KMS-11 (cell line): ENCODE results near the gene AKAP13.

ENCODE experiments used
- H2AFZ ChIP-seq: fragments of 200-600 bp; sonication (generic); 2 replicates; pipeline ENCODE4 v1.6.1; 2016; ENCODE audit warnings: antibody characterized with exemption, mixed run types, low read depth
- H3K27ac ChIP-seq: fragments of 200-600 bp; sonication (generic); 2 replicates; pipeline ENCODE4 v1.6.1; 2016; ENCODE audit warnings: mild to moderate bottlenecking, mixed run types
- H3K27me3 ChIP-seq: fragments of 200-600 bp; sonication (generic); 2 replicates; pipeline ENCODE4 v1.6.1; 2017; ENCODE audit warnings: mild to moderate bottlenecking, low read depth, mixed run types, moderate library complexity; ENCODE audit not compliant: insufficient read depth
- H3K36me3 ChIP-seq: fragments of 200-600 bp; sonication (generic); 2 replicates; pipeline ENCODE4 v1.6.1; 2017; ENCODE audit warnings: mild to moderate bottlenecking, mixed run types; ENCODE audit not compliant: insufficient read depth
- H3K4me1 ChIP-seq: fragments of 200-600 bp; sonication (generic); 2 replicates; pipeline ENCODE4 v1.6.1; 2016; ENCODE audit warnings: mild to moderate bottlenecking, low read depth, mixed run types; ENCODE audit not compliant: poor library complexity, severe bottlenecking
- H3K4me2 ChIP-seq: fragments of 200-600 bp; sonication (generic); 2 replicates; pipeline ENCODE4 v1.7.0; 2016; ENCODE audit warnings: mild to moderate bottlenecking, mixed run types
- H3K4me3 ChIP-seq: fragments of 200-600 bp; sonication (generic); IDR thresholded peaks from 2 replicates; pipeline ENCODE4 v1.6.1; 2017; ENCODE audit warnings: low read depth, low read length, mixed read lengths; ENCODE audit not compliant: insufficient read depth
- H3K79me2 ChIP-seq: fragments of 200-600 bp; sonication (generic); 2 replicates; pipeline ENCODE4 v1.6.1; 2016; ENCODE audit warnings: low read depth, mixed run types; ENCODE audit not compliant: insufficient read depth
- H3K9ac ChIP-seq: fragments of 200-600 bp; sonication (generic); 2 replicates; pipeline ENCODE4 v1.6.1; 2016; ENCODE audit warnings: mild to moderate bottlenecking, mixed run types
- H4K20me1 ChIP-seq: fragments of 200-600 bp; sonication (generic); 2 replicates; pipeline ENCODE4 v1.6.1; 2016; ENCODE audit warnings: mild to moderate bottlenecking, mixed run types; ENCODE audit not compliant: insufficient read depth
- CTCF ChIP-seq: fragments of 200-600 bp; sonication (generic); conservative IDR thresholded peaks from 2 replicates; pipeline ENCODE4 v1.6.1; 2017; ENCODE audit warnings: low read depth, mild to moderate bottlenecking, antibody characterized with exemption, low read length, moderate library complexity, mixed read lengths

AKAP13 gene

GRCh38 chr15:85493260-85493659 lies 112.9 kb downstream of the AKAP13 start:
- H2AFZ ChIP-seq, result no peak overlapping the region
- H3K4me1 ChIP-seq, result no peaks in the 10 kb centered on the region
- no peak overlapping the region for H3K4me2 ChIP-seq
- no peak overlapping the region for H3K9ac ChIP-seq
- H4K20me1 ChIP-seq, result no peaks in the 10 kb centered on the region
- no peaks in the 10 kb centered on the region for H3K79me2 ChIP-seq
- no peak overlapping the region for H3K4me3 ChIP-seq
- TF ChIP-seq CTCF, result no peak
- no peaks in the 10 kb centered on the region for H3K27me3 ChIP-seq
- no peaks in the 10 kb centered on the region for H3K36me3 ChIP-seq
- no peak overlapping the region for H3K27ac ChIP-seq

GRCh38 chr15:85494048-85494777 lies 113.8 kb downstream of the AKAP13 start:
- no peak overlapping the region for H3K27ac ChIP-seq
- no peak overlapping the region for H3K4me2 ChIP-seq
- no peaks in the 10 kb centered on the region for H3K4me1 ChIP-seq
- no peaks in the 10 kb centered on the region for H4K20me1 ChIP-seq
- H3K9ac ChIP-seq, result no peak overlapping the region
- H3K79me2 ChIP-seq, result no peaks in the 10 kb centered on the region
- H3K36me3 ChIP-seq, result no peaks in the 10 kb centered on the region
- no peak overlapping the region for H3K4me3 ChIP-seq
- no peak overlapping the region for H2AFZ ChIP-seq
- no peak for TF ChIP-seq CTCF
- H3K27me3 ChIP-seq, result no peaks in the 10 kb centered on the region

- Histone ChIP-seq H3K27me3 (no peaks in the 10 kb centered on the region), H3K79me2 (no peaks in the 10 kb centered on the region), H4K20me1 (no peaks in the 10 kb centered on the region), H3K27ac (no peak overlapping the region), H3K9ac (no peak overlapping the region), H3K4me1 (no peaks in the 10 kb centered on the region), H3K4me2 (no peak overlapping the region), H2AFZ (no peak overlapping the region), H3K4me3 (no peak overlapping the region), H3K36me3 (no peaks in the 10 kb centered on the region)
- no peak for TF ChIP-seq CTCF
Measured at GRCh38 chr15:85495096-85495495, 114.7 kb downstream of the AKAP13 start.

- Histone ChIP-seq H3K4me1 (no peaks in the 10 kb centered on the region), H3K9ac (no peak overlapping the region), H3K36me3 (no peaks in the 10 kb centered on the region), H3K79me2 (no peaks in the 10 kb centered on the region), H4K20me1 (no peaks in the 10 kb centered on the region), H3K4me3 (no peak overlapping the region), H2AFZ (no peak overlapping the region), H3K27me3 (no peaks in the 10 kb centered on the region), H3K27ac (no peak overlapping the region), H3K4me2 (no peak overlapping the region)
- no peak for TF ChIP-seq CTCF
Measured at GRCh38 chr15:85495544-85495943, 115.1 kb downstream of the AKAP13 start.
